Effector CD4-positive, alpha-beta T cell (primary cell): Measurements from ENCODE around the gene CAMK2D.

Experiments
- DNase-seq: peaks from one replicate; pipeline ENCODE4 v3.0.0-alpha.2; 2020

CAMK2D gene

GRCh38 chr4:113468165-113469022 lies 293.1 kb downstream of the CAMK2D start:
- no peak for DNase-seq

DNA sequence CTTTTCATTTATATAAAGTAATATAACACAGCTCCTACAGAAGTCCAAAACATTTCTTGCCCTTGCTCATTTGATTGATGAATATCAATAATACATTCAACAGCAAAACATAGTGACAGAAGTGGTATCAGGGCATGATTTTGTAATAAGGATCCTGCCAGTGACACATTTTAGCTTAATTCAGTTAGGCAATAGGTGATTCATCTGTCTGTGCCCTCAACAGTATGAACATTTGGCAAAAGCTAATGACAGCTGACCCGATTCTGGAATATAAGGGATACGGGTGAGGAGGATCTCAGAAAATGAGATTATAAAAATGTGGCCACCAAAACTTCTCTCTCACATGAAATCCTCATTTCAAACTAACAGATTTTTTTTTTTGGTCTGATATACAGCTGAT lies 294.0 kb downstream of the CAMK2D start:
- no peak for DNase-seq

GRCh38 chr4:113462286-113462685 lies 299.3 kb downstream of the CAMK2D start:
- DNase-seq = no peak

DNA sequence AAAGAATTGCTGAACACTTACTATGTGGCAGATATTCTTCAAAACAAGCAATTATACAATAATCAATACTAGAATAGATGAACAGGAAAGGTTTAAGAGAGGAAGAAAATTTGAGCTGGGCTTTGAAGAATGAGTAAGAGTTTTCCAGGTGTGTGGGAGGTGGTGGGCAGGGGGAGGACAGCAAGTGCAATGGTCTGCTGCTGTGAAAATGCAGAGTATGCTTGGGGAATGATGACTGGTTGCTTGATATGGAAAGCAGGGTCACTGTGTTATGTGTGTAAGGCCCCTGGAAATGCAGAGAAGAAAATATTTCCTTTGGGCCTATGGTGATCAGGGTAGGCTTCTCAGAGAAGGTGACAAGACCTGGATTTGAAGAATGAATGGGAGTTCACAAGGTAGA lies 300.3 kb downstream of the CAMK2D start:
- DNase-seq = no peak

GRCh38 chr4:113457886-113458285 lies 303.7 kb downstream of the CAMK2D start:
- no peak for DNase-seq

GRCh38 chr4:113457121-113457520 lies 304.4 kb downstream of the CAMK2D start:
- DNase-seq = no peak

GRCh38 chr4:113455061-113455460 lies 306.5 kb downstream of the CAMK2D start:
- no peak for DNase-seq

GRCh38 chr4:113452868-113453620 lies 308.5 kb downstream of the CAMK2D start:
- no peak for DNase-seq

GRCh38 chr4:113452152-113452551 lies 309.4 kb downstream of the CAMK2D start:
- DNase-seq = no peak

DNA sequence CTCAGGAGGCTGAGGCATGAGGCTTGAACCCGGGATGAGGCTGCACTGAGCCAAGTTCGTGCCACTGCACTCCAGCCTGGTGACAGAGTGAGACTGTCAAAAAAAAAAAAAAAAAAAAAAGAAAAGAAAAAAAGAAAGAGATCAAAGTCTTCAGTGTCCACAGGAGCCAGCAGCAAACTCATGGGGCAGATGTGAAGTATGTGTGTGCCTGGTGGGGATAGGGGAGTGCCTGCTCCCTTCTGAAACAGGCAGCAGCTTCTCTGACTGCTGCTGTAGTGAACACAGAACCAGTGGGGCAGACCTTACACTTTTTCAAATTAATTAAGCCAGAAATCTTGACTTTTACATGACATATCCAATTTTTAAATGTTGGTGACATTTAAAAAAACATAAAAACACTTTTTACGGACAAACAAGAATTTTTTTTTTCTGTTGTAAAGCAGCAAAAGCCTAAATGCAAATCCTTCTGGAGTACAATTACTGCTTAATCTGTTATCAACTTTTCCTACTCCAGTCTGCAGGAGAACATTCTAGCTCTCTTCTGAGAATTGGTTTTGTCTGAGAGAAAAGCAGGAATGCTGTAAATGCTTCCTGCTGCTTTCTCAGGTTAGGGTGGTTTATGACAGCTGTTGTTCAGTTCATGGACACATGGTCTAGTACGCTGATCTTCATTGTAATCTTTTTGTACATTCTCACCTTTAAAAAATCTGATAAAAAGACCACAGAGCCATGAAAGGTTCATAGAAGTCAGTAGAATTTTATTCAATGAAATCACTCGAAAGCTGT lies 311.1 kb downstream of the CAMK2D start:
- no peak for DNase-seq

GRCh38 chr4:113449410-113449974 lies 312.0 kb downstream of the CAMK2D start:
- DNase-seq = no peak

- no peak for DNase-seq
These were observed 313.8 kb downstream of the CAMK2D start for GRCh38 chr4:113447769-113448168.

- no peak for DNase-seq
These were observed 314.5 kb downstream of the CAMK2D start for GRCh38 chr4:113447061-113447460.

GRCh38 chr4:113446019-113446418 lies 315.5 kb downstream of the CAMK2D start:
- no peak for DNase-seq

GRCh38 chr4:113445286-113445685 lies 316.3 kb downstream of the CAMK2D start:
- no peak for DNase-seq

DNA sequence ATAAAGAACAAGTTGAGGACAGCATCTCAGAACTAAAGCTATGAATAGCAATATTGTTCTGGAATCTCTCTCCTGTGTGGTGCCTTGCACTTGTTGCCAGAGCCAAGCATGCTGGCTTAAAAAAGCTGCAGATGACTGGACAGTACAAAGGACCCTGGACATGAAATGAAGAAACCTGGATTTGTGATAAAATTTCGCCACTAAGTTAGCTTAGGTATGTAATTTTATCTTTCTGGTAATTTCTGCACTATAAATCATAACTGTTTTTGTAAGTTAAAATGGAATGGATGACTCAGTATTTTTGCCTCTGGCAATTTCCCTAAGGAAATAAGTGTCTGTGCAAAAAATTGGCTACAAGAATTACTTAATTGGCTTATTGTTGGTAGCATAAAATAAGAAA lies 317.2 kb downstream of the CAMK2D start:
- DNase-seq = no peak

GRCh38 chr4:113442826-113443225 lies 318.7 kb downstream of the CAMK2D start:
- DNase-seq = no peak

DNA sequence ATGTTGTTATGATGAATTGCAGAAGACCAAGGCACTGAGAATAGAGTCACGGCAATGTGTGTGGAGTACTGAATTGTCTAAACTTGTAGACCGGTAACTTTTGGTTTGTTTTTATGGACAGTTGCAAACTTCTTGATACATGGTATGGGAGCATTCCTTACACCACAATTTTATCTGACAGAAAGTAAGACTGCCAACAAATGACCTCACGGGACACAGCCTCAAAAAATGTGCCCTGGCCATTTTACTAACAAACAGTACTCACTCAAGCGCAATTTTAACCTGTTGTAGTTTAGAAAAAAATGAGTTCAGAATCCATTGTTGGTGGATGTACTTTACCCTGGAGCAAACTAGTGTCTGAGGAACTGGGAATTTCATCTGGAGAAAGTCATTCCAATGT lies 321.2 kb downstream of the CAMK2D start:
- DNase-seq = no peak

DNA sequence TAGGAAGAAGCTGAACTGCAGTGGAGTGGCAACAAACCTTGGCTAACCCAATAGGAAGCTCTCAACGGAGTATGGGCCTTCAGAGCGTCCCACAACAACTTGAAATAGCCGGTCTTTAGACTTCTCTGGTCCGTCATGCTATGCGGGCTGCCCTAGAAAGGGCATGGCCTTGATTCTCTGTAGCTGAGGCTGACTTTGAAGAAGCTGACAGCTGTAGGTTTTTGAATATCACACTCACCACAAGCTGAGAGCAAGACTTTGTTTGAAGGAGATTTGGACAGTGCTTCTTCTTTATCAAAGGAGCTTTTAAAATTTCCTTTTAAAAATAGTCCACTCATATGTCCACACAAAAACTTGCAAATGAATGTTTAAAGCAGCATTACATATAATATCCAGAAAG lies 322.9 kb downstream of the CAMK2D start:
- no peak for DNase-seq

GRCh38 chr4:113437129-113437528 lies 324.4 kb downstream of the CAMK2D start:
- DNase-seq = no peak

- no peak for DNase-seq
These were observed 325.2 kb downstream of the CAMK2D start for GRCh38 chr4:113436360-113436759.

- DNase-seq = no peak
These were observed 325.6 kb downstream of the CAMK2D start for GRCh38 chr4:113435893-113436292.

- no peak for DNase-seq
These were observed 327.3 kb downstream of the CAMK2D start for GRCh38 chr4:113434247-113434587.
